ENCODE results near the gene CCDC188.

DNA sequence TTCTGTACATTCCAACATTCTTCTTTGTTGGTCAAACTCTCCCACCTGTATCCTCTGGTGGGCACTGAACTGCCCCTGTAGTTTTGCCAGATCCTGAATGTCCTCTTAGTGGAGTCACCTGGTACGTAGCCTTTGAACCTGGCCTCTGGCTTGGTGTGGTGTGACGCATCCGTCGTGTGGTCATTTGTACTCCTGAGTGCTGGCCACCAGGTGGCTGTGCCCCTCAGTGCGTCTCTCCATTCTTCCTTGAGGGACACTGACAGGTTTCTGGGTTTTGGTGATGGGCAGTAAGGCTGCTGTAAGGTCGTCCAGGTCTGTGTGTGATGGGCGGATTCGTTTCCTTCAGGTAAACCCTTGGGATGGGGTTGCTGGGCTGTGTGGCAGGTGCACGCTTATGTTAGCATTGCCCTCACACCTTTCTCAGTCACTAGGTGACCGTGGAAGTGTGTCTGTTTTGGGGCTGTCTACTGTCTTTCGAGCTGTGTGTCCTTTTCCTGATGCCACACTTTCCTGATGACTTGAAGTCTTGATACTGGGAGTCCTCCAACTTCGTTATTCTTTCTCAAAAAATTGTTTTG is 48.6 kb downstream of the CCDC188 start:
- TF ChIP-seq LARP7 (IDR thresholded peaks at IDR 0.05) (no peak), JUNB (IDR thresholded peaks at IDR 0.05) (no peak), TCF12 (IDR thresholded peaks at IDR 0.05; ENCODE audit: low read depth, low read length) (no peak), POLR2A (IDR thresholded peaks at IDR 0.05; ENCODE audit: low read depth, low read length) (no peak)

All from GM12878 (cell line).